Choroid plexus epithelial cell (primary cell): Measurements from ENCODE around the gene VAPB.

Source experiments
- DNase-seq: peaks from one replicate; pipeline ENCODE4 v3.0.0-alpha.2; 2010; ENCODE audit warnings: low read depth
- H3K4me3 ChIP-seq: 2 replicates; pipeline ENCODE4 v1.5.1; 2011; ENCODE audit warnings: low read depth, mild to moderate bottlenecking, control low read depth, low read length, moderate library complexity
- TF ChIP-seq, protein P1 (sequence below): conservative IDR thresholded peaks from 2 replicates; pipeline ENCODE4 v1.5.1; 2011; ENCODE audit warnings: low read depth, mild to moderate bottlenecking, control low read depth, inconsistent platforms, low read length, moderate library complexity

VAPB gene, protein sequence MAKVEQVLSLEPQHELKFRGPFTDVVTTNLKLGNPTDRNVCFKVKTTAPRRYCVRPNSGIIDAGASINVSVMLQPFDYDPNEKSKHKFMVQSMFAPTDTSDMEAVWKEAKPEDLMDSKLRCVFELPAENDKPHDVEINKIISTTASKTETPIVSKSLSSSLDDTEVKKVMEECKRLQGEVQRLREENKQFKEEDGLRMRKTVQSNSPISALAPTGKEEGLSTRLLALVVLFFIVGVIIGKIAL

DNA sequence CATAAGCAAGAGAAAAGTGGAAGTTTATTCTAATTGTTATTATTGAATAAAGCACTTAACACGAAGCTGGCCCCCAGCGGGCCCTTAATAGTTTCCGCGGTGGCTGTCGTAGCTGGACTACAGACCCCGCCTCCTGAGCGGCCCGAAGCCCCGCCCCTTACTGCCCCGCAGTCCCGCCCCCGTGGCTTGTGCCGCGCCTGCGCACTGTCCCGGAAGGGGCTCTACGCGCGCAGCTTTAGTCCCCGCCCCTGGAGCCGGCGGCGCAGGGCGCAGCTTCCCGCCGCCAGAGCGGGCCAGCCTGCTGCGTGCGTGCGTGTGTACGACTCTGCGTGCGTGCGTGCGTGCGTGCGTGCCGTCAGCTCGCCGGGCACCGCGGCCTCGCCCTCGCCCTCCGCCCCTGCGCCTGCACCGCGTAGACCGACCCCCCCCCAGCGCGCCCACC is at the start of gene VAPB:
VAPB (plus strand) TSS at position 348 of the 442 bp plus-strand sequence. CDS start 231 bp downstream, outside the sequence.
- TF ChIP-seq, protein P1, sequence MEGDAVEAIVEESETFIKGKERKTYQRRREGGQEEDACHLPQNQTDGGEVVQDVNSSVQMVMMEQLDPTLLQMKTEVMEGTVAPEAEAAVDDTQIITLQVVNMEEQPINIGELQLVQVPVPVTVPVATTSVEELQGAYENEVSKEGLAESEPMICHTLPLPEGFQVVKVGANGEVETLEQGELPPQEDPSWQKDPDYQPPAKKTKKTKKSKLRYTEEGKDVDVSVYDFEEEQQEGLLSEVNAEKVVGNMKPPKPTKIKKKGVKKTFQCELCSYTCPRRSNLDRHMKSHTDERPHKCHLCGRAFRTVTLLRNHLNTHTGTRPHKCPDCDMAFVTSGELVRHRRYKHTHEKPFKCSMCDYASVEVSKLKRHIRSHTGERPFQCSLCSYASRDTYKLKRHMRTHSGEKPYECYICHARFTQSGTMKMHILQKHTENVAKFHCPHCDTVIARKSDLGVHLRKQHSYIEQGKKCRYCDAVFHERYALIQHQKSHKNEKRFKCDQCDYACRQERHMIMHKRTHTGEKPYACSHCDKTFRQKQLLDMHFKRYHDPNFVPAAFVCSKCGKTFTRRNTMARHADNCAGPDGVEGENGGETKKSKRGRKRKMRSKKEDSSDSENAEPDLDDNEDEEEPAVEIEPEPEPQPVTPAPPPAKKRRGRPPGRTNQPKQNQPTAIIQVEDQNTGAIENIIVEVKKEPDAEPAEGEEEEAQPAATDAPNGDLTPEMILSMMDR = no peak
- peak; percentile 98 for DNase-seq
- peak within 1 kb of the TSS; percentile 96 for H3K4me3 ChIP-seq

DNA sequence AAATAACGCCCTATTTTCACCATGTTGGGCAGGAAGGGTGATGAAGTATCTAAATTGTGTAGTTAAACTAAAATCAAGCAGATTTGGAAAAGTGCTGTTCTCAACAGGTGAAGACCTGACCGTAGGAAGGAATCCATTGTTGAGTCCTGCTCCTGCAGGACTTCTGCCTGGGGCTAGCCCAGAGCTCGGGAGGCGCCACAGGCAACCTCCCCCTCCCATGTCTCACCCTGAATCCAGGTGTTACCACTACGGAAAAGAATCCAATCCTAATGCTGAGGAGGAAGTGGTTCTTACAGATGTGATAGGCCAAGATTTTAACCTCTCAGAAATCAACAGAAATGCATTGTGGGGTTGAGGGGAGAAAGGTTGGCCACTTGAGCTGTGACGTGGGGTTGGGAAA is 49.3 kb upstream of the VAPB start:
- TF ChIP-seq, protein P1 = no peak
- no peak for DNase-seq
- H3K4me3 ChIP-seq = no peak overlapping the region

DNA sequence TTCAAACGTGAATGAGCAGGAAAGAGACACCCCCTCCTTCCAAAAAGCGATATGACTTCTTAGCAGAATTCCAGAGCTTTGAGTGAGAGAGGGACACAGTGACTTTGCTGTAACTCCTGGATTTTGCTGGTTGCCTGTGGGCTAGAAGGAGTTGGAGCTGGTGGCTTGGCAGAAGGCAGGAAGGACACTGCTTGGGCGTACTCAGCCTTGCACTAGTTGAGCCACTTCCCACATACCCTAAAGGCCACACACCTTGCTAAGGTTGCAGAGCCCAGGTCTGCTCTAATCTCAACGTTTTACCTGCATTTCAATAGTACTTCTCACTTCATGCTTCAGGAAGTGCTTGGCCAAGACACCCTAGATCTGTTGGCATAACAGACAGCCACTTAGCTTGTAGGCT is 48.9 kb upstream of the VAPB start:
- no peak for DNase-seq
- TF ChIP-seq, protein P1 = no peak
- no peak overlapping the region for H3K4me3 ChIP-seq

DNA sequence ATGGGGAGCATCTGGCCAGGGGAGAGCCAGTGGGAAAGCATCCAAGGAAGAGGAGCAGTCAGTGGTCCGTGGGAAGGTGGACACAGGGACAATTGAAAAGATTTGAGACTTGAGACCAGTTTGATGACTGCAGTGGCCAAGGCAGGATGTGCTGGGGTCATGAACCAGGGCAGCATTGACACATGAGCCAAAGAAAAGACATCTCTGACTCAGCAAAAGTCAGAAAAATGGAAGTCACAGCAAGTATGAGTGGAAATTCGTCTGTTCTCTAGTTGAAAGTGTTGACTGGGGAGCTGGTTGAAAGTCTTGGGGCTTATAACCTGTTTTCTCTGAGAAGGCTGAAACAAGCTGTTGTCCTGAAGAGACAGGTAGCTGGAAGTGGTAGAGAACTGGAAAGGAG is 48.2 kb upstream of the VAPB start:
- no peak overlapping the region for H3K4me3 ChIP-seq
- TF ChIP-seq, protein P1 = no peak
- DNase-seq = no peak

DNA sequence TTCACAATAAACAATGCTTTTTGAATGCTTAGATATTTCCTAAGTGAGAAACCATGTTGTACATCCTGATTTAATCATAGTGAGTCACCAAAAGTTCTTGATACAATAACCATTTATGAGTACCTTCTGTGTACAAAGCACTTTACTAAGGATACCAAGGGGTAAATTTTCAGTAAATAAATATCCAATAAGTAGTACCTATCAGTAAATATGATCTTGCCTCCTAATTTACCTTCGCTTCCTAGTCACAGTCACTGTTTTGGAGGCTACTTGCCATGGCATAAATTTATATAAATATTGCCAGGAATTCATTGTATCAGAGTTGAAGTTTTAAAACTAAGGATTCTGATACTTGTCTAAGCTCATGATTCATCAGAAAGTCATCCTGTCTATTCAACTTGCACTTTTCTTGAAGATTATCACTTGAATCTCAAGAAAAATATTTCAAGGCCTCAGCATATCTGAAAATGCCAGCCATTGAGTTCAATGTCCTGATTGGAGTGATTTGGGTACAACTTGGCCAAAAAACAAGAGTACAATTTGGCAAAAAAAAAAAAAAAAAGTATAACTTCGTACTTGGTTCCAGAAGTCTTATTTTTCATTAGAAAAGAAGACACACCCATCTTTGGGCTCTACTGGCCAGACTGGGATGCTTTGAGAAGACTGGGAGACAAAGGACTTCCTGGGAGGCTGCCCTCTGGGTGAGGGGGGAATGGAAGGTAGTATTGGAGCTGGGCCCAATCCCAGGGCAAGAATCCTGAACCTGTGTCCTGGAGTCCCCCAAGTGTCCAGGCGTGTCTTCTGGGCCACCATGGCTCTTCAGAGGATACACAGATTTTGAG is 46.7 kb upstream of the VAPB start:
- TF ChIP-seq, protein P1 = no peak
- H3K4me3 ChIP-seq = no peak overlapping the region
- peak; percentile 65 for DNase-seq

DNA sequence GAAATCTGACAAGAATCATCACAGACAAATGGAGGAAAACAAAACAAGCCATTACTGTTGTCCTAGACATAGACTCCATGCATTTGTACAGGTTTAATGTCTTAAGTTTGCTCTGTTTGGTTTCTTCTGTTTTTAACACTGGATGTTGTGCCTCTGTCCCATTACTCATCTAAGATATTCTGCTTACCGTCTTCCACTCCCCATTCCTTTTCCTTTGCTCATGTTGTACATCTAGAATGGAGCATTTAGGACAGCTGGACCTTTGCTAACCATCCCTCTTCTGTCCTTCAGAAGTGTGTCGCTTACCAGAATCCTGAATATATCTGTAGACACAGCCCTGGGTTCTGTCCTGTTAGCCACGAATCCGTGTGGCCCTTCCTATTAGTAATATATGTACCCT is 44.3 kb upstream of the VAPB start:
- H3K4me3 ChIP-seq = no peak overlapping the region
- TF ChIP-seq, protein P1 = no peak
- DNase-seq = peak; percentile 33
